Right ventricle myocardium inferior (tissue), 1 donor: ENCODE data around the gene KCNJ2. TPM values are rescaled to one million over a fixed set of nuclear protein-coding genes. Genes with fewer than 3 reads are reported as not detected.

Source experiments
- ATAC-seq: fragments of 200-7000 bp; cut with Tn5 transposase; one replicate; pipeline ENCODE4 v1.9.1; 2020; ENCODE audit warnings: mild to moderate bottlenecking, moderate library complexity
- DNase-seq: peaks from one replicate; pipeline ENCODE4 v3.0.0; 2021; ENCODE audit errors: missing footprints
- intact Hi-C: fragments of 100-400 bp; cut with DNase I; formaldehyde crosslinking; loops from one replicate; pipeline ENCODE4 v1.11.0; 2022
- total RNA-seq: library from RNA; stranded (reverse); fragmentation: NEBNext Ultra II Directional; extraction: Animal tissue kit (Norgen Biotek cat#: 25700); gene quantifications from one replicate; pipeline ENCODE4 v1.2.1, GENCODE V29; 2021
- donor health status: DM: no; HTN: yes; CAD: no; lungs with severe emphysema.

KCNJ2 gene
- total RNA-seq, 1 donor from 2014 or later = 44.3 TPM

GRCh38 chr17:70185285-70185684 lies 16.0 kb downstream of the KCNJ2 start:
- ATAC-seq = no peak
- intact Hi-C loops = no loop called here
- DNase-seq = no peak

GRCh38 chr17:70187383-70187782 lies 18.1 kb downstream of the KCNJ2 start:
- intact Hi-C loops = no loop called here
- ATAC-seq = no peak

GRCh38 chr17:70190959-70191805 lies 21.9 kb downstream of the KCNJ2 start:
- ATAC-seq = no peak
- DNase-seq = no peak
- intact Hi-C loops = no loop called here

More at GRCh38 chr17:70187383-70187782, 18.1 kb downstream of the KCNJ2 start:
- no peak for DNase-seq

- ATAC-seq = no peak
- intact Hi-C loops = no loop called here
- no peak for DNase-seq
Observed at GRCh38 chr17:70195091-70195490, 25.8 kb downstream of the KCNJ2 start.

GRCh38 chr17:70201872-70202419 lies 32.6 kb downstream of the KCNJ2 start:
- no peak for DNase-seq
- intact Hi-C loops = no loop called here
- no peak for ATAC-seq

GRCh38 chr17:70202840-70203239 lies 33.5 kb downstream of the KCNJ2 start:
- ATAC-seq = no peak
- intact Hi-C loops = no loop called here

GRCh38 chr17:70204431-70204830 lies 35.1 kb downstream of the KCNJ2 start:
- ATAC-seq (no peak), DNase-seq (no peak)
- intact Hi-C loops = no loop called here

More at GRCh38 chr17:70202840-70203239, 33.5 kb downstream of the KCNJ2 start:
- DNase-seq = no peak

- DNase-seq (no peak), ATAC-seq (no peak)
- intact Hi-C loops = no loop called here
Observed at GRCh38 chr17:70205401-70205800, 36.1 kb downstream of the KCNJ2 start.

GRCh38 chr17:70206361-70207010 lies 37.2 kb downstream of the KCNJ2 start:
- no peak for ATAC-seq
- intact Hi-C loops = no loop called here
- no peak for DNase-seq

- intact Hi-C loops = no loop called here
- ATAC-seq = peak; percentile 50
- DNase-seq = no peak
Observed at GRCh38 chr17:70207184-70207583, 37.9 kb downstream of the KCNJ2 start.

GRCh38 chr17:70208080-70208794 lies 38.9 kb downstream of the KCNJ2 start:
- ATAC-seq = no peak
- intact Hi-C loops = no loop called here
- no peak for DNase-seq

- intact Hi-C loops = no loop called here
- no peak for ATAC-seq
- DNase-seq = no peak
Observed at GRCh38 chr17:70208825-70209555, 39.7 kb downstream of the KCNJ2 start.

GRCh38 chr17:70215656-70216055 lies 46.3 kb downstream of the KCNJ2 start:
- intact Hi-C loops = no loop called here
- DNase-seq = no peak
- ATAC-seq = no peak

GRCh38 chr17:70217571-70217970 lies 48.2 kb downstream of the KCNJ2 start:
- ATAC-seq (no peak), DNase-seq (no peak)
- intact Hi-C loops = no loop called here

- intact Hi-C loops = no loop called here
- DNase-seq = no peak
Observed at GRCh38 chr17:70225276-70225675, 55.9 kb downstream of the KCNJ2 start.

More at GRCh38 chr17:70225276-70225675, 55.9 kb downstream of the KCNJ2 start:
- no peak for ATAC-seq
